Measurements from ENCODE around the gene CRTC3. TPM values are rescaled to one million over a fixed set of nuclear protein-coding genes. Genes with fewer than 3 reads are reported as not detected.

The CRTC3 gene
- total and polyA plus RNA-seq, 2 of the 13 experiments (the other 11 are each of a cell fraction or from before 2014, with no cell fraction given), result 8.4 to 11.8 TPM

DNA sequence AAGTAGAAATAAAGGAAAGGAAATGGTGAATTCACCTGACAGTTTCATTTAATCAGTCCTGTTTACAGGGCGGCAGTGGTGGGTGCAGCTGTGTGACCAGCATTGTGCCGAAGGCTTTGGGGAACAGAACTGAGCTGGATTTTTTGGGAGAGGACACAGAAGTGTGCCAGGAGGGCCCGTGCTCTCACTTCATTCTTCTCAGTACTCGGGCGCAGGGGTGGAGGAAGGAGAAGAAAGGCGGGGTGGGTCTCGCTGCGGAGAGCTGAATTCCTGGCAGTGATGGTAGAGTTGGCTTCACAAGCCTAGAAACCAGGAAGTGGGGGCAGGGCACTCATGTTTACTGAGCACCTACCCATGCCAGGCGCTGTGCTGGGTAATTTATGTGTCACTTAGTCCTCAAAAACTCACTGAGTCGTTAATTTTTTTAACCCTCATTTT lies 64.6 kb downstream of the CRTC3 start:
- TF ChIP-seq ZNF776 (CRISPR knock-in tag; IDR thresholded peaks at IDR 0.05), result no peak
- TF ChIP-seq KLF15 (CRISPR knock-in tag; IDR thresholded peaks at IDR 0.05; ENCODE audit: borderline replicate concordance), result no peak
- no peak for TF ChIP-seq ZNF235 (CRISPR knock-in tag; IDR thresholded peaks at IDR 0.05; ENCODE audit: borderline replicate concordance)
- no peak for TF ChIP-seq JUNB (CRISPR knock-in tag; IDR thresholded peaks at IDR 0.05; ENCODE audit: borderline replicate concordance)
- TF ChIP-seq, protein P1, sequence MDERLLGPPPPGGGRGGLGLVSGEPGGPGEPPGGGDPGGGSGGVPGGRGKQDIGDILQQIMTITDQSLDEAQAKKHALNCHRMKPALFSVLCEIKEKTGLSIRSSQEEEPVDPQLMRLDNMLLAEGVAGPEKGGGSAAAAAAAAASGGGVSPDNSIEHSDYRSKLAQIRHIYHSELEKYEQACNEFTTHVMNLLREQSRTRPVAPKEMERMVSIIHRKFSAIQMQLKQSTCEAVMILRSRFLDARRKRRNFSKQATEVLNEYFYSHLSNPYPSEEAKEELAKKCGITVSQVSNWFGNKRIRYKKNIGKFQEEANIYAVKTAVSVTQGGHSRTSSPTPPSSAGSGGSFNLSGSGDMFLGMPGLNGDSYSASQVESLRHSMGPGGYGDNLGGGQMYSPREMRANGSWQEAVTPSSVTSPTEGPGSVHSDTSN (CRISPR knock-in tag; IDR thresholded peaks at IDR 0.05), result no peak
- no peak for TF ChIP-seq CC2D1A (CRISPR knock-in tag; IDR thresholded peaks at IDR 0.05)
- no peak for TF ChIP-seq CHD2 (IDR thresholded peaks at IDR 0.05; ENCODE audit: low read depth, low read length)
- no peak for TF ChIP-seq SRY (CRISPR knock-in tag; IDR thresholded peaks at IDR 0.05)
- TF ChIP-seq SP4 (CRISPR knock-in tag; IDR thresholded peaks at IDR 0.05), result no peak
- TF ChIP-seq SNAI1 (CRISPR knock-in tag; IDR thresholded peaks at IDR 0.05; ENCODE audit: borderline replicate concordance), result no peak
- TF ChIP-seq, protein P2, sequence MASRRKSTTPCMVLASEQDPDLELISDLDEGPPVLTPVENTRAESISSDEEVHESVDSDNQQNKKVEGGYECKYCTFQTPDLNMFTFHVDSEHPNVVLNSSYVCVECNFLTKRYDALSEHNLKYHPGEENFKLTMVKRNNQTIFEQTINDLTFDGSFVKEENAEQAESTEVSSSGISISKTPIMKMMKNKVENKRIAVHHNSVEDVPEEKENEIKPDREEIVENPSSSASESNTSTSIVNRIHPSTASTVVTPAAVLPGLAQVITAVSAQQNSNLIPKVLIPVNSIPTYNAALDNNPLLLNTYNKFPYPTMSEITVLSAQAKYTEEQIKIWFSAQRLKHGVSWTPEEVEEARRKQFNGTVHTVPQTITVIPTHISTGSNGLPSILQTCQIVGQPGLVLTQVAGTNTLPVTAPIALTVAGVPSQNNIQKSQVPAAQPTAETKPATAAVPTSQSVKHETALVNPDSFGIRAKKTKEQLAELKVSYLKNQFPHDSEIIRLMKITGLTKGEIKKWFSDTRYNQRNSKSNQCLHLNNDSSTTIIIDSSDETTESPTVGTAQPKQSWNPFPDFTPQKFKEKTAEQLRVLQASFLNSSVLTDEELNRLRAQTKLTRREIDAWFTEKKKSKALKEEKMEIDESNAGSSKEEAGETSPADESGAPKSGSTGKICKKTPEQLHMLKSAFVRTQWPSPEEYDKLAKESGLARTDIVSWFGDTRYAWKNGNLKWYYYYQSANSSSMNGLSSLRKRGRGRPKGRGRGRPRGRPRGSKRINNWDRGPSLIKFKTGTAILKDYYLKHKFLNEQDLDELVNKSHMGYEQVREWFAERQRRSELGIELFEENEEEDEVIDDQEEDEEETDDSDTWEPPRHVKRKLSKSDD (CRISPR knock-in tag; IDR thresholded peaks at IDR 0.05; ENCODE audit: low read depth), result no peak
- TF ChIP-seq, protein P3, sequence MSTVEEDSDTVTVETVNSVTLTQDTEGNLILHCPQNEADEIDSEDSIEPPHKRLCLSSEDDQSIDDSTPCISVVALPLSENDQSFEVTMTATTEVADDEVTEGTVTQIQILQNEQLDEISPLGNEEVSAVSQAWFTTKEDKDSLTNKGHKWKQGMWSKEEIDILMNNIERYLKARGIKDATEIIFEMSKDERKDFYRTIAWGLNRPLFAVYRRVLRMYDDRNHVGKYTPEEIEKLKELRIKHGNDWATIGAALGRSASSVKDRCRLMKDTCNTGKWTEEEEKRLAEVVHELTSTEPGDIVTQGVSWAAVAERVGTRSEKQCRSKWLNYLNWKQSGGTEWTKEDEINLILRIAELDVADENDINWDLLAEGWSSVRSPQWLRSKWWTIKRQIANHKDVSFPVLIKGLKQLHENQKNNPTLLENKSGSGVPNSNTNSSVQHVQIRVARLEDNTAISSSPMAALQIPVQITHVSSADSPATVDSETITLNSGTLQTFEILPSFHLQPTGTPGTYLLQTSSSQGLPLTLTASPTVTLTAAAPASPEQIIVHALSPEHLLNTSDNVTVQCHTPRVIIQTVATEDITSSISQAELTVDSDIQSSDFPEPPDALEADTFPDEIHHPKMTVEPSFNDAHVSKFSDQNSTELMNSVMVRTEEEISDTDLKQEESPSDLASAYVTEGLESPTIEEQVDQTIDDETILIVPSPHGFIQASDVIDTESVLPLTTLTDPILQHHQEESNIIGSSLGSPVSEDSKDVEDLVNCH (CRISPR knock-in tag; IDR thresholded peaks at IDR 0.05), result no peak
- no peak for TF ChIP-seq NR2F6 (IDR thresholded peaks at IDR 0.05)
- no peak for TF ChIP-seq NR2F6 (CRISPR knock-in tag; IDR thresholded peaks at IDR 0.05)
- no peak for TF ChIP-seq ZNF790 (CRISPR knock-in tag; IDR thresholded peaks at IDR 0.05; ENCODE audit: borderline replicate concordance)
- no peak for TF ChIP-seq ZSCAN9 (CRISPR knock-in tag; IDR thresholded peaks at IDR 0.05; ENCODE audit: borderline replicate concordance)
- TF ChIP-seq, protein P4, sequence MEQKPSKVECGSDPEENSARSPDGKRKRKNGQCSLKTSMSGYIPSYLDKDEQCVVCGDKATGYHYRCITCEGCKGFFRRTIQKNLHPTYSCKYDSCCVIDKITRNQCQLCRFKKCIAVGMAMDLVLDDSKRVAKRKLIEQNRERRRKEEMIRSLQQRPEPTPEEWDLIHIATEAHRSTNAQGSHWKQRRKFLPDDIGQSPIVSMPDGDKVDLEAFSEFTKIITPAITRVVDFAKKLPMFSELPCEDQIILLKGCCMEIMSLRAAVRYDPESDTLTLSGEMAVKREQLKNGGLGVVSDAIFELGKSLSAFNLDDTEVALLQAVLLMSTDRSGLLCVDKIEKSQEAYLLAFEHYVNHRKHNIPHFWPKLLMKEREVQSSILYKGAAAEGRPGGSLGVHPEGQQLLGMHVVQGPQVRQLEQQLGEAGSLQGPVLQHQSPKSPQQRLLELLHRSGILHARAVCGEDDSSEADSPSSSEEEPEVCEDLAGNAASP (CRISPR knock-in tag; IDR thresholded peaks at IDR 0.05; ENCODE audit: borderline replicate concordance), result no peak
- ATAC-seq, result no peak
- WGBS (ENCODE audit: low lambda C conversion rate), result over 99% methylated on average over 10 of the region's 10 CpGs
- no peak for DNase-seq (ENCODE audit: low spot score)
- peaks cover 23% of the 10 kb centered on the region for H3K4me1 ChIP-seq (ENCODE audit: insufficient read depth, low read length)
- BruUV-seq (replicated peaks), result no TSS peak
- no peak overlapping the region for H2AFZ ChIP-seq (ENCODE audit: low read length)
- no peaks in the 10 kb centered on the region for H4K20me1 ChIP-seq (ENCODE audit: insufficient read depth, low read length)
- POLR2A ChIA-PET, result no interaction called here
- no peak overlapping the region for H3K4me2 ChIP-seq (ENCODE audit: low read depth, low read length)
- CTCF ChIA-PET (ENCODE audit: low intra/inter-chr PET ratio, low total read pairs), result no interaction called here
- in situ Hi-C loops (cut with HindIII; ENCODE audit: extremely low pct_ligation_motif_present, low pct_unique_long_range_greater_than_20kb) (no loop called here), intact Hi-C loops (cut with micrococcal nuclease; ENCODE audit: unreplicated experiment) (no loop called here)
- H3K79me2 ChIP-seq (ENCODE audit: insufficient read depth, low read length), result no peaks in the 10 kb centered on the region
- no peaks in the 10 kb centered on the region for H3K9me3 ChIP-seq (ENCODE audit: low read length)
- peaks cover 0 to 4% of the 10 kb centered on the region in 2 experiments; a peak in 1 of 5 replicates for H3K36me3 ChIP-seq (replicated peaks in 1 of 2; ENCODE audit: control insufficient read depth in 1 of 2, insufficient read depth in 2 of 2, low read length in 2 of 2)
- no peak overlapping the region for H3K4me3 ChIP-seq (replicated peaks in 1 of 3; ENCODE audit: insufficient read depth in 1 of 3, low read depth in 2 of 3, low read length in 3 of 3)
- no peak for FAIRE-seq
- H3K27me3 ChIP-seq (ENCODE audit: control insufficient read depth in 1 of 2, insufficient read depth in 2 of 2, low read length in 2 of 2), result no peaks in the 10 kb centered on the region
- no peak overlapping the region for H3K9ac ChIP-seq (ENCODE audit: insufficient read depth, low read depth, low read length)
- H3K27ac ChIP-seq (ENCODE audit: extremely low read length, insufficient read depth, low read length), result no peak overlapping the region
